Stromal cell of bone marrow (primary cell): Measurements from ENCODE around the gene CCDC192.
"Not testable (repeated sequence)": the region's sequence is repeated elsewhere in the genome, so short reads cannot be mapped to it uniquely, and the experiment has no call there.

ENCODE experiments used
- DNase-seq: peaks from one replicate; pipeline ENCODE4 v3.0.0-alpha.2; 2012; ENCODE audit warnings: low read depth

CCDC192 gene

GRCh38 chr5:127699416-127699815 is 3.8 kb upstream of the CCDC192 start:
- DNase-seq = no peak

- no peak for DNase-seq
These were observed 2.9 kb upstream of the CCDC192 start for GRCh38 chr5:127700237-127700766.

- no peak for DNase-seq
These were observed 757 bp upstream of the CCDC192 start for GRCh38 chr5:127702434-127702833.

GRCh38 chr5:127705120-127705892 is 2.1 kb downstream of the CCDC192 start:
- peak; percentile 88 for DNase-seq

- DNase-seq = no peak
These were observed 3.5 kb downstream of the CCDC192 start for GRCh38 chr5:127706691-127707090.

GRCh38 chr5:127707209-127707608 is 4.0 kb downstream of the CCDC192 start:
- no peak for DNase-seq

- DNase-seq = not testable (repeated sequence)
These were observed 9.9 kb downstream of the CCDC192 start for GRCh38 chr5:127713083-127713482.

- no peak for DNase-seq
These were observed 15.0 kb downstream of the CCDC192 start for GRCh38 chr5:127718181-127718580.

- DNase-seq = peak; percentile 4
These were observed 20.4 kb downstream of the CCDC192 start for GRCh38 chr5:127723571-127723970.

GRCh38 chr5:127725673-127726072 is 22.5 kb downstream of the CCDC192 start:
- DNase-seq = no peak

GRCh38 chr5:127732963-127733362 is 29.8 kb downstream of the CCDC192 start:
- DNase-seq = no peak

- DNase-seq = not testable (repeated sequence)
These were observed 36.2 kb downstream of the CCDC192 start for GRCh38 chr5:127739348-127739747.

GRCh38 chr5:127739807-127740384 is 36.7 kb downstream of the CCDC192 start:
- no peak for DNase-seq

GRCh38 chr5:127741412-127741811 is 38.2 kb downstream of the CCDC192 start:
- DNase-seq = no peak

- no peak for DNase-seq
These were observed 41.0 kb downstream of the CCDC192 start for GRCh38 chr5:127744241-127744640.

GRCh38 chr5:127746756-127747155 is 43.6 kb downstream of the CCDC192 start:
- no peak for DNase-seq

GRCh38 chr5:127752503-127753265 is 49.5 kb downstream of the CCDC192 start:
- not testable (repeated sequence) for DNase-seq

- DNase-seq = no peak
These were observed 51.1 kb downstream of the CCDC192 start for GRCh38 chr5:127754259-127754658.

GRCh38 chr5:127754706-127755105 is 51.5 kb downstream of the CCDC192 start:
- DNase-seq = no peak

GRCh38 chr5:127757576-127757975 is 54.4 kb downstream of the CCDC192 start:
- peak; percentile 41 for DNase-seq

- no peak for DNase-seq
These were observed 55.6 kb downstream of the CCDC192 start for GRCh38 chr5:127758766-127759283.

- no peak for DNase-seq
These were observed 58.7 kb downstream of the CCDC192 start for GRCh38 chr5:127761869-127762268.
